Upper lobe of left lung (tissue), 4 donors: ENCODE data around the gene QSOX1.

ENCODE experiments used
- CTCF ChIP-seq, 6 experiments: fragments of 450-650 bp in 4 of 6; fragments of 200-600 bp in 2 of 6; sonication (generic) in 2 of 6; IDR thresholded peaks; one replicate each; pipeline ENCODE4 v1.5.1; 2016 to 2019; ENCODE audit warnings: antibody characterized with exemption in 6 of 6
- EP300 ChIP-seq, 4 donors: sonication (generic); formaldehyde crosslinking; IDR thresholded peaks; one replicate each; pipeline ENCODE4 v1.5.1; 2017; ENCODE audit warnings: antibody characterized with exemption in 4 of 4, control low read depth in 2 of 4

GRCh38 chr1:180234369-180235076 lies 79.9 kb downstream of the QSOX1 start:
- TF ChIP-seq EP300 (IDR thresholded peaks at IDR 0.05) (no peak), CTCF (IDR thresholded peaks at IDR 0.05) (no peak)
